DOHH2 (cell line): Measurements from ENCODE around the gene ASPSCR1.

Experiments
- H3F3A ChIP-seq: fragments of 200-600 bp; sonication (generic), shearing (Covaris generic); 2 replicates; pipeline ENCODE4 v1.6.0; 2016; ENCODE audit warnings: antibody characterized with exemption, mild to moderate bottlenecking; ENCODE audit not compliant: control insufficient read depth, insufficient read depth
- H3K27ac ChIP-seq: fragments of 200-600 bp; sonication (generic); 2 replicates; pipeline ENCODE4 v1.5.1; 2014; ENCODE audit warnings: low read depth, mild to moderate bottlenecking, low read length, moderate library complexity
- H3K27me3 ChIP-seq: fragments of 200-600 bp; sonication (generic); 2 replicates; pipeline ENCODE4 v1.6.1; 2014; ENCODE audit warnings: mild to moderate bottlenecking, low read length, mixed read lengths; ENCODE audit not compliant: control insufficient read depth
- H3K36me3 ChIP-seq: fragments of 200-600 bp; sonication (generic); 2 replicates; pipeline ENCODE4 v1.6.1; 2014; ENCODE audit warnings: mild to moderate bottlenecking, low read length, moderate library complexity, mixed read lengths; ENCODE audit not compliant: control insufficient read depth
- H3K4me1 ChIP-seq: fragments of 200-600 bp; sonication (generic); 2 replicates; pipeline ENCODE4 v1.6.1; 2014; ENCODE audit warnings: mild to moderate bottlenecking, low read length, mixed read lengths; ENCODE audit not compliant: control insufficient read depth
- H3K4me2 ChIP-seq: fragments of 200-600 bp; sonication (generic); 2 replicates; pipeline ENCODE4 v1.6.0; 2014; ENCODE audit warnings: mild to moderate bottlenecking, low read length, moderate library complexity
- H3K4me3 ChIP-seq: fragments of 200-600 bp; sonication (generic); 2 replicates; pipeline ENCODE4 v1.5.1; 2014; ENCODE audit warnings: mild to moderate bottlenecking, low read length, mixed read lengths
- H3K79me2 ChIP-seq: fragments of 200-600 bp; sonication (generic); 2 replicates; pipeline ENCODE4 v1.6.1; 2014; ENCODE audit warnings: mild to moderate bottlenecking, low read length, mixed read lengths; ENCODE audit not compliant: control insufficient read depth
- H3K9me2 ChIP-seq: fragments of 200-600 bp; sonication (generic); replicated peaks from 2 replicates; pipeline ENCODE4 v1.6.1; 2014; ENCODE audit warnings: mild to moderate bottlenecking, low read length, mixed read lengths; ENCODE audit not compliant: control insufficient read depth
- H3K9me3 ChIP-seq: fragments of 200-600 bp; sonication (generic); 2 replicates; pipeline ENCODE4 v1.6.1; 2014; ENCODE audit warnings: antibody characterized with exemption, low read length, mixed read lengths; ENCODE audit not compliant: control insufficient read depth, insufficient read depth
- H4K20me1 ChIP-seq: fragments of 200-600 bp; sonication (generic); 2 replicates; pipeline ENCODE4 v1.6.0; 2014; ENCODE audit warnings: low read depth, mild to moderate bottlenecking, antibody characterized with exemption, low read length, moderate library complexity; ENCODE audit not compliant: control insufficient read depth, insufficient read depth
- EZH2phosphoT487 ChIP-seq: fragments of 200-600 bp; sonication (generic); IDR thresholded peaks from 2 replicates; pipeline ENCODE4 v1.6.1; 2017; ENCODE audit warnings: borderline replicate concordance, mild to moderate bottlenecking, antibody characterized with exemption, low read length, moderate library complexity, mixed read lengths
- TF ChIP-seq, protein P1 (sequence below): fragments of 200-600 bp; sonication (generic); IDR thresholded peaks from one replicate; pipeline ENCODE4 v1.5.1; 2014; ENCODE audit warnings: antibody characterized with exemption, mild to moderate bottlenecking, low read depth, low read length; ENCODE audit not compliant: poor library complexity, severe bottlenecking

ASPSCR1 gene

GRCh38 chr17:82030470-82031302, 53.3 kb downstream of the ASPSCR1 start:
- H3K4me2 ChIP-seq: peak overlapping the region; percentile 93
- H3K27ac ChIP-seq: no peak overlapping the region
- peaks cover 8% of the 10 kb centered on the region for H3F3A ChIP-seq
- TF ChIP-seq, protein P1, sequence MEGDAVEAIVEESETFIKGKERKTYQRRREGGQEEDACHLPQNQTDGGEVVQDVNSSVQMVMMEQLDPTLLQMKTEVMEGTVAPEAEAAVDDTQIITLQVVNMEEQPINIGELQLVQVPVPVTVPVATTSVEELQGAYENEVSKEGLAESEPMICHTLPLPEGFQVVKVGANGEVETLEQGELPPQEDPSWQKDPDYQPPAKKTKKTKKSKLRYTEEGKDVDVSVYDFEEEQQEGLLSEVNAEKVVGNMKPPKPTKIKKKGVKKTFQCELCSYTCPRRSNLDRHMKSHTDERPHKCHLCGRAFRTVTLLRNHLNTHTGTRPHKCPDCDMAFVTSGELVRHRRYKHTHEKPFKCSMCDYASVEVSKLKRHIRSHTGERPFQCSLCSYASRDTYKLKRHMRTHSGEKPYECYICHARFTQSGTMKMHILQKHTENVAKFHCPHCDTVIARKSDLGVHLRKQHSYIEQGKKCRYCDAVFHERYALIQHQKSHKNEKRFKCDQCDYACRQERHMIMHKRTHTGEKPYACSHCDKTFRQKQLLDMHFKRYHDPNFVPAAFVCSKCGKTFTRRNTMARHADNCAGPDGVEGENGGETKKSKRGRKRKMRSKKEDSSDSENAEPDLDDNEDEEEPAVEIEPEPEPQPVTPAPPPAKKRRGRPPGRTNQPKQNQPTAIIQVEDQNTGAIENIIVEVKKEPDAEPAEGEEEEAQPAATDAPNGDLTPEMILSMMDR: peak; percentile 68
- TF ChIP-seq EZH2phosphoT487: no peak
- H3K36me3 ChIP-seq: peaks cover 10% of the 10 kb centered on the region
- no peaks in the 10 kb centered on the region for H3K9me2 ChIP-seq
- H3K27me3 ChIP-seq: no peaks in the 10 kb centered on the region
- peaks cover 17% of the 10 kb centered on the region for H3K4me1 ChIP-seq
- peak overlapping the region; percentile 78 for H3K4me3 ChIP-seq
- H3K9me3 ChIP-seq: no peaks in the 10 kb centered on the region
- no peaks in the 10 kb centered on the region for H3K79me2 ChIP-seq
- H4K20me1 ChIP-seq: no peaks in the 10 kb centered on the region

GRCh38 chr17:82031303-82031884, 54.0 kb downstream of the ASPSCR1 start, which contains the start of gene RAC3:
RAC3 (plus strand) TSS chr17:82031678; CDS start chr17:82031762, 84 bp downstream.
- Histone ChIP-seq H3F3A (peaks cover 9% of the 10 kb centered on the region), H3K9me3 (no peaks in the 10 kb centered on the region), H3K27me3 (no peaks in the 10 kb centered on the region), H3K27ac (no peak within 1 kb of the TSS), H3K36me3 (peaks cover 17% of the 10 kb centered on the region), H4K20me1 (no peaks in the 10 kb centered on the region), H3K4me2 (peak within 1 kb of the TSS; percentile 93), H3K79me2 (peaks cover 5% of the 10 kb centered on the region), H3K4me3 (peak within 1 kb of the TSS; percentile 78), H3K9me2 (no peaks in the 10 kb centered on the region), H3K4me1 (peaks cover 23% of the 10 kb centered on the region)
- TF ChIP-seq, protein P1: no peak
- no peak for TF ChIP-seq EZH2phosphoT487

DNA sequence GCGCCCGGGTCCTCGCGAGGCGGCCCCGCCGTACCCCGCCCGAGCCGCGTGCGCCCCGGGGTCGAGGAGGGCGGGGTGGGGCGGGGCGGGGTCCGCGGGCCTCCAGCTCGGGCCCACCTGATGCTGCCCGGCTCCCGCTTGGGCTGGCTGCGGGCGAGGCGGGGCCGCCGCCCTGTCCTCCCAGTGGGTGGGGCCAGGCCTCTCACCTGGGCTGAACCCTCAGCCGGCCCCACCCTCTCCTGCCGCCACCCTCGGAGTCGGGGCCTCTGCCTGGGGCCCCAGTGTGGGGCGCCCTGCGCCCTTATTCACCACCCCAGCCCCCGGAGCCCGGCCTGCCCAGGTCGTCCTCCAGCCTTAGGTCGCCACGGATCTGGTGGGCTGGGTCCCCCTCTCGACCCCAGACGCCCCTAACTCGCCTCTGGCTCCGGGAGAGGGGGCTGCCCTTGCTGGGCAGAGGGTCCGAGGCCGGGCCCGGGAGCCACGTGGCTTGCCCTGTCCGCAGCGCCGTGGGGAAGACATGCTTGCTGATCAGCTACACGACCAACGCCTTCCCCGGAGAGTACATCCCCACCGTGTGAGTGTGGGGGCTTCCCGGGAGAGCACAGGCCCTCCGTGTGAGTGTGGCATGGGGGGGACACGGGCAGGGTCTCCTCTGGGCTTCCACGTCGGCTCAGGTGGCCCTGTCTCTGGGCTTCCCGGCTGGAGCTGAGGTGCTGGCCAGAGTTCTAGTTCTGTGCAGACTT, 54.6 kb downstream of the ASPSCR1 start:
- H3K4me1 ChIP-seq: peaks cover 27% of the 10 kb centered on the region
- no peak overlapping the region for H3K27ac ChIP-seq
- H4K20me1 ChIP-seq: peaks cover 5% of the 10 kb centered on the region
- peak overlapping the region; percentile 20; the same call in 1 of the 2 replicates for H3K4me3 ChIP-seq
- H3K36me3 ChIP-seq: peaks cover 24% of the 10 kb centered on the region
- no peaks in the 10 kb centered on the region for H3K9me2 ChIP-seq
- no peak for TF ChIP-seq EZH2phosphoT487
- H3K79me2 ChIP-seq: peaks cover 12% of the 10 kb centered on the region
- H3K9me3 ChIP-seq: no peaks in the 10 kb centered on the region
- peaks cover 9% of the 10 kb centered on the region for H3F3A ChIP-seq
- peak overlapping the region; percentile 46; the same call in 1 of the 2 replicates for H3K4me2 ChIP-seq
- H3K27me3 ChIP-seq: no peaks in the 10 kb centered on the region
